Activated naive CD8-positive, alpha-beta T cell treated with anti-CD3 and anti-CD28 coated beads, Interleukin-2, amount 50 U/mL, for 24 hours (primary cell): ENCODE measurements around the gene OR7C2.
"Not testable (repeated sequence)": the region's sequence is repeated elsewhere in the genome, so short reads cannot be mapped to it uniquely, and the experiment has no call there.

Experiments
- ATAC-seq: fragments of 150-1000 bp; cut with Tn5 transposase; one replicate; pipeline ENCODE4 v1.10.0; 2021
- DNase-seq: peaks from one replicate; pipeline ENCODE4 v3.0.0; 2021
- H3K27ac Mint-ChIP-seq: one replicate; pipeline ENCODE4 v1.8.0; 2021; ENCODE audit warnings: mild to moderate bottlenecking, mixed read lengths
- H3K27me3 Mint-ChIP-seq: one replicate; pipeline ENCODE4 v1.8.0; 2021; ENCODE audit warnings: mixed read lengths
- H3K36me3 Mint-ChIP-seq: one replicate; pipeline ENCODE4 v1.8.0; 2021; ENCODE audit warnings: low read depth, mixed read lengths
- H3K4me1 Mint-ChIP-seq: one replicate; pipeline ENCODE4 v1.8.0; 2021; ENCODE audit warnings: mixed read lengths
- H3K4me3 Mint-ChIP-seq: one replicate; pipeline ENCODE4 v1.8.0; 2021; ENCODE audit warnings: mild to moderate bottlenecking, moderate library complexity, mixed read lengths
- H3K9me3 Mint-ChIP-seq: one replicate; pipeline ENCODE4 v1.8.0; 2021; ENCODE audit warnings: mixed read lengths

Gene OR7C2

GRCh38 chr19:14941189-14941588, at the start of gene OR7C2:
Gene OR7C2, plus strand, starts transcription at chr19:14941489. Its CDS starts 0 bp downstream, at chr19:14941489.
- Mint-ChIP-seq H3K27me3 (peaks cover 2% of the 10 kb centered on the region), H3K4me1 (peaks cover 10% of the 10 kb centered on the region), H3K36me3 (no peaks in the 10 kb centered on the region), H3K4me3 (no peak within 1 kb of the TSS), H3K9me3 (no peaks in the 10 kb centered on the region), H3K27ac (no peak within 1 kb of the TSS)
- DNase-seq, result no peak
- no peak for ATAC-seq

- Mint-ChIP-seq H3K27ac (no peak overlapping the region), H3K36me3 (no peaks in the 10 kb centered on the region), H3K4me3 (no peak overlapping the region), H3K4me1 (no peaks in the 10 kb centered on the region), H3K27me3 (peaks cover 44% of the 10 kb centered on the region), H3K9me3 (no peaks in the 10 kb centered on the region)
- no peak for ATAC-seq
- DNase-seq, result no peak
Observed at GRCh38 chr19:14901675-14902260, 39.5 kb upstream of the OR7C2 start.

GRCh38 chr19:14906711-14907110, 34.6 kb upstream of the OR7C2 start:
- H3K4me3 Mint-ChIP-seq, result no peak overlapping the region
- DNase-seq (no peak), ATAC-seq (no peak)
- no peaks in the 10 kb centered on the region for H3K4me1 Mint-ChIP-seq
- H3K36me3 Mint-ChIP-seq, result no peaks in the 10 kb centered on the region
- peaks cover 28% of the 10 kb centered on the region for H3K27me3 Mint-ChIP-seq
- no peaks in the 10 kb centered on the region for H3K9me3 Mint-ChIP-seq
- H3K27ac Mint-ChIP-seq, result no peak overlapping the region

GRCh38 chr19:14915116-14915515, 26.2 kb upstream of the OR7C2 start:
- no peaks in the 10 kb centered on the region for H3K36me3 Mint-ChIP-seq
- H3K4me1 Mint-ChIP-seq, result no peaks in the 10 kb centered on the region
- H3K27ac Mint-ChIP-seq, result no peak overlapping the region
- H3K9me3 Mint-ChIP-seq, result peaks cover 17% of the 10 kb centered on the region
- no peak overlapping the region for H3K4me3 Mint-ChIP-seq
- peaks cover 19% of the 10 kb centered on the region for H3K27me3 Mint-ChIP-seq
- no peak for ATAC-seq
- no peak for DNase-seq

- DNase-seq (no peak), ATAC-seq (no peak)
- peaks cover 17% of the 10 kb centered on the region for H3K9me3 Mint-ChIP-seq
- H3K4me1 Mint-ChIP-seq, result no peaks in the 10 kb centered on the region
- H3K27ac Mint-ChIP-seq, result no peak overlapping the region
- H3K36me3 Mint-ChIP-seq, result no peaks in the 10 kb centered on the region
- peaks cover 18% of the 10 kb centered on the region for H3K27me3 Mint-ChIP-seq
- H3K4me3 Mint-ChIP-seq, result no peak overlapping the region
Observed at GRCh38 chr19:14916848-14917247, 24.4 kb upstream of the OR7C2 start.

GRCh38 chr19:14933506-14933905, 7.8 kb upstream of the OR7C2 start:
- no peak for DNase-seq
- H3K36me3 Mint-ChIP-seq, result no peaks in the 10 kb centered on the region

GRCh38 chr19:14940266-14940665, 1.0 kb upstream of the OR7C2 start:
- peaks cover 6% of the 10 kb centered on the region for H3K27me3 Mint-ChIP-seq
- H3K9me3 Mint-ChIP-seq, result no peaks in the 10 kb centered on the region
- H3K4me3 Mint-ChIP-seq, result no peak overlapping the region
- ATAC-seq (no peak), DNase-seq (no peak)
- H3K4me1 Mint-ChIP-seq, result peaks cover 10% of the 10 kb centered on the region
- no peak overlapping the region for H3K27ac Mint-ChIP-seq
- no peaks in the 10 kb centered on the region for H3K36me3 Mint-ChIP-seq

More at GRCh38 chr19:14933506-14933905, 7.8 kb upstream of the OR7C2 start:
- Mint-ChIP-seq H3K27ac (no peak overlapping the region), H3K4me1 (no peaks in the 10 kb centered on the region), H3K9me3 (no peaks in the 10 kb centered on the region), H3K27me3 (peaks cover 11% of the 10 kb centered on the region), H3K4me3 (no peak overlapping the region)
- ATAC-seq, result no peak

- no peaks in the 10 kb centered on the region for H3K9me3 Mint-ChIP-seq
- H3K27me3 Mint-ChIP-seq, result no peaks in the 10 kb centered on the region
- no peak overlapping the region for H3K27ac Mint-ChIP-seq
- no peak for DNase-seq
- H3K36me3 Mint-ChIP-seq, result no peaks in the 10 kb centered on the region
- no peak overlapping the region for H3K4me3 Mint-ChIP-seq
- peaks cover 10% of the 10 kb centered on the region for H3K4me1 Mint-ChIP-seq
- ATAC-seq, result no peak
Observed at GRCh38 chr19:14943601-14944000, 2.3 kb downstream of the OR7C2 start.

GRCh38 chr19:14944456-14944855, 3.2 kb downstream of the OR7C2 start:
- H3K36me3 Mint-ChIP-seq, result no peaks in the 10 kb centered on the region
- H3K27ac Mint-ChIP-seq, result no peak overlapping the region
- no peaks in the 10 kb centered on the region for H3K9me3 Mint-ChIP-seq
- ATAC-seq (no peak), DNase-seq (no peak)
- peaks cover 10% of the 10 kb centered on the region for H3K4me1 Mint-ChIP-seq
- no peaks in the 10 kb centered on the region for H3K27me3 Mint-ChIP-seq
- H3K4me3 Mint-ChIP-seq, result no peak overlapping the region

- H3K27ac Mint-ChIP-seq, H3K9me3 Mint-ChIP-seq, H3K36me3 Mint-ChIP-seq, H3K27me3 Mint-ChIP-seq, ATAC-seq, H3K4me1 Mint-ChIP-seq, DNase-seq, H3K4me3 Mint-ChIP-seq: not testable (repeated sequence)
Observed at GRCh38 chr19:14949413-14949812, 8.1 kb downstream of the OR7C2 start.

- Mint-ChIP-seq H3K9me3 (no peaks in the 10 kb centered on the region), H3K4me3 (no peak overlapping the region), H3K4me1 (no peaks in the 10 kb centered on the region), H3K36me3 (no peaks in the 10 kb centered on the region), H3K27me3 (peaks cover 7% of the 10 kb centered on the region), H3K27ac (no peak overlapping the region)
- ATAC-seq, result no peak
- no peak for DNase-seq
Observed at GRCh38 chr19:14949876-14950275, 8.6 kb downstream of the OR7C2 start.

GRCh38 chr19:14950421-14950820, 9.1 kb downstream of the OR7C2 start:
- Mint-ChIP-seq H3K27ac (no peak overlapping the region), H3K27me3 (peaks cover 7% of the 10 kb centered on the region), H3K9me3 (no peaks in the 10 kb centered on the region), H3K4me1 (no peaks in the 10 kb centered on the region), H3K4me3 (no peak overlapping the region), H3K36me3 (no peaks in the 10 kb centered on the region)
- DNase-seq (no peak), ATAC-seq (no peak)

- no peak overlapping the region for H3K27ac Mint-ChIP-seq
Observed at GRCh38 chr19:14952767-14953166, 11.5 kb downstream of the OR7C2 start.

GRCh38 chr19:14954071-14954655, 12.9 kb downstream of the OR7C2 start:
- H3K27me3 Mint-ChIP-seq, result peaks cover 7% of the 10 kb centered on the region
- H3K9me3 Mint-ChIP-seq, result peaks cover 11% of the 10 kb centered on the region
- H3K27ac Mint-ChIP-seq, result no peak overlapping the region
- H3K4me3 Mint-ChIP-seq, result no peak overlapping the region
- H3K4me1 Mint-ChIP-seq, result no peaks in the 10 kb centered on the region
- ATAC-seq (no peak), DNase-seq (no peak)
- no peaks in the 10 kb centered on the region for H3K36me3 Mint-ChIP-seq

More at GRCh38 chr19:14952767-14953166, 11.5 kb downstream of the OR7C2 start:
- no peak overlapping the region for H3K4me3 Mint-ChIP-seq
- H3K27me3 Mint-ChIP-seq, result peaks cover 7% of the 10 kb centered on the region
- DNase-seq (no peak), ATAC-seq (no peak)
- no peaks in the 10 kb centered on the region for H3K36me3 Mint-ChIP-seq
- H3K4me1 Mint-ChIP-seq, result no peaks in the 10 kb centered on the region
- peaks cover 10% of the 10 kb centered on the region for H3K9me3 Mint-ChIP-seq

GRCh38 chr19:14957464-14957863, 16.2 kb downstream of the OR7C2 start:
- DNase-seq (no peak), ATAC-seq (no peak)
- Mint-ChIP-seq H3K27me3 (peaks cover 6% of the 10 kb centered on the region), H3K4me1 (no peaks in the 10 kb centered on the region), H3K4me3 (no peak overlapping the region), H3K36me3 (peaks cover 1% of the 10 kb centered on the region), H3K27ac (no peak overlapping the region), H3K9me3 (peaks cover 21% of the 10 kb centered on the region)
